C4-2B (cell line): ENCODE data around the gene PCDHA4.

Source experiments
- CTCF ChIP-seq: fragments of 450-650 bp; conservative IDR thresholded peaks from 2 replicates; pipeline ENCODE4 v1.5.1; 2017; ENCODE audit warnings: mild to moderate bottlenecking
- ZFX ChIP-seq: fragments of 450-650 bp; IDR thresholded peaks from 2 replicates; pipeline ENCODE4 v1.6.1; 2017

GRCh38 chr5:140857987-140858240 is 51.0 kb downstream of the PCDHA4 start:
- TF ChIP-seq CTCF (no peak), ZFX (no peak)
